Mammary epithelial cell (primary cell): ENCODE results near the gene EPG5.

Experiments used
- EZH2 ChIP-seq: IDR thresholded peaks from 2 replicates; pipeline ENCODE4 v1.6.1; 2012; ENCODE audit warnings: low read length, inconsistent platforms, borderline replicate concordance
- TF ChIP-seq, protein P1 (sequence below), 2 donors: IDR thresholded peaks in 1 of 2; conservative IDR thresholded peaks in 1 of 2; 2 replicates each; pipeline ENCODE4 v1.5.1; 2011 to 2012; ENCODE audit warnings: inconsistent platforms in 2 of 2, low read length in 2 of 2, mild to moderate bottlenecking in 2 of 2, control low read depth in 1 of 2, low read depth in 1 of 2; ENCODE audit not compliant: insufficient read depth in 1 of 2; ENCODE audit errors: extremely low read depth in 1 of 2

DNA sequence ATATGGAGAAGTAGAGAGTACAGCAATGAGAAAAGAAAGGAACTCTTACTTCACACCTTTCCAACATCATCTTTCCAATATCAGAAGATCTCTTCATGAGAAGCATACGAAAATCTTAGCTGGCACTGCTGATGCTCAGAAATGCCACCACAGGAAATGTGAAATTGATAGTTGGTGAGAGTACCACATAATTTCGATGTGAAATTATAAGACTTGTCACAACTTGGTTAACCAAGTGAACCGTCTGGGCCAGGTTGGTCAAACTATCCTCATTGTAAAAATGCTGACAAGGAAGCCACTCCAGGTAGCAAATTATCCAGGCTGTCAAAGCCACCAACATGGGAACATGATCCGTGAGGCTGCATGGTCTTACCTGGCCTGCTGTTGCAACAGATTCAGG is 66.5 kb downstream of the EPG5 start:
- TF ChIP-seq, protein P1, sequence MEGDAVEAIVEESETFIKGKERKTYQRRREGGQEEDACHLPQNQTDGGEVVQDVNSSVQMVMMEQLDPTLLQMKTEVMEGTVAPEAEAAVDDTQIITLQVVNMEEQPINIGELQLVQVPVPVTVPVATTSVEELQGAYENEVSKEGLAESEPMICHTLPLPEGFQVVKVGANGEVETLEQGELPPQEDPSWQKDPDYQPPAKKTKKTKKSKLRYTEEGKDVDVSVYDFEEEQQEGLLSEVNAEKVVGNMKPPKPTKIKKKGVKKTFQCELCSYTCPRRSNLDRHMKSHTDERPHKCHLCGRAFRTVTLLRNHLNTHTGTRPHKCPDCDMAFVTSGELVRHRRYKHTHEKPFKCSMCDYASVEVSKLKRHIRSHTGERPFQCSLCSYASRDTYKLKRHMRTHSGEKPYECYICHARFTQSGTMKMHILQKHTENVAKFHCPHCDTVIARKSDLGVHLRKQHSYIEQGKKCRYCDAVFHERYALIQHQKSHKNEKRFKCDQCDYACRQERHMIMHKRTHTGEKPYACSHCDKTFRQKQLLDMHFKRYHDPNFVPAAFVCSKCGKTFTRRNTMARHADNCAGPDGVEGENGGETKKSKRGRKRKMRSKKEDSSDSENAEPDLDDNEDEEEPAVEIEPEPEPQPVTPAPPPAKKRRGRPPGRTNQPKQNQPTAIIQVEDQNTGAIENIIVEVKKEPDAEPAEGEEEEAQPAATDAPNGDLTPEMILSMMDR (conservative IDR thresholded peaks at IDR 0.05 in 1 of 2, IDR thresholded peaks at IDR 0.05 in 1 of 2; ENCODE audit: extremely low read depth in 1 of 2, insufficient read depth in 1 of 2, low read depth in 1 of 2, low read length in 2 of 2), result no peak
- TF ChIP-seq EZH2, result no peak
